ENCODE data around the gene KBTBD13. TPM values are rescaled to one million over a fixed set of nuclear protein-coding genes. Genes with fewer than 3 reads are reported as not detected.
"Not testable (repeated sequence)": the region's sequence is repeated elsewhere in the genome, so short reads cannot be mapped to it uniquely, and the experiment has no call there.

KBTBD13 gene
- polyA plus RNA-seq, 1 donor (not counting 4 experiments of a cell fraction or from before 2014, with no cell fraction given) = not detected

DNA sequence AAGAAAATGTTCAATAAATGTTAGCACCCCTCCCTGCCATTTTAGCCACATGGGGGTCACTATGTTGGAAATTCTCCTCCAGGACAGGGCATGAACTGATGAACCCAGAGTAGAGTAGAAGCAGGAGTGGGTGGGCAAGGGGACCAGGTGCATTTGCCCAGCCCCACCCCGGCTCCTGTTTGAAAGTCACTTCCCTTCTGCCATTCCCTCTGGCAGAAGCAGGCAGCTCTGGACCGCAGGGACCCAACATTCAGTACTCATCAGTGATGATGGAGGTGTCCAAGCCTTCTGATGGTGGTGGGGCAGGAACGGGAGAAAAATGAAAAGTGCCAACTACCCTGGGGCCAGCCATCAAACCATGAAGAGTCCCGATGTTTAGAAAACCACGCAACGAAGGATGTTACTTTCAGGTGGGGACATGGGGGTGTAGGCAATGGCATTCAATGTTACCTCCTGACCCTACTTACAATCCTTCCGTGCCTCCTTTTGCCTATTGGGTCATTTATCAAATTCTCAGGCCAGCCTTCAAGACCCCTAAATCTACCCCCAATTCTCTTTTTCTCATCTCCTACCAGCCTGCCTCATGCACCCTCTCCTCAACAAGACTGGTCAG, 21.2 kb downstream of the KBTBD13 start:
- H3K27ac ChIP-seq (ENCODE audit: control insufficient read depth, insufficient read depth, low read length) = no peak overlapping the region
- dilution Hi-C loops (cut with MboI; ENCODE audit: extremely low pct_ligation_motif_present, low sequenced_read_pairs) = no loop called here
- no peak overlapping the region for H3K4me3 ChIP-seq (ENCODE audit: control insufficient read depth in 2 of 3, extremely low read depth in 1 of 3, insufficient read depth in 2 of 3, low read depth in 1 of 3, low read length in 3 of 3)
- no peaks in the 10 kb centered on the region for H3K9me3 ChIP-seq (ENCODE audit: control insufficient read depth, low read depth, low read length)
- H3K4me2 ChIP-seq (ENCODE audit: control insufficient read depth, extremely low read depth, insufficient read depth, low read depth, low read length) = no peak overlapping the region
- H3K79me2 ChIP-seq (ENCODE audit: control insufficient read depth, insufficient read depth, low read length) = no peaks in the 10 kb centered on the region
- DNase-seq (ENCODE audit: low read depth, low spot score) (no peak), FAIRE-seq (no peak)
- TF ChIP-seq, protein P1, sequence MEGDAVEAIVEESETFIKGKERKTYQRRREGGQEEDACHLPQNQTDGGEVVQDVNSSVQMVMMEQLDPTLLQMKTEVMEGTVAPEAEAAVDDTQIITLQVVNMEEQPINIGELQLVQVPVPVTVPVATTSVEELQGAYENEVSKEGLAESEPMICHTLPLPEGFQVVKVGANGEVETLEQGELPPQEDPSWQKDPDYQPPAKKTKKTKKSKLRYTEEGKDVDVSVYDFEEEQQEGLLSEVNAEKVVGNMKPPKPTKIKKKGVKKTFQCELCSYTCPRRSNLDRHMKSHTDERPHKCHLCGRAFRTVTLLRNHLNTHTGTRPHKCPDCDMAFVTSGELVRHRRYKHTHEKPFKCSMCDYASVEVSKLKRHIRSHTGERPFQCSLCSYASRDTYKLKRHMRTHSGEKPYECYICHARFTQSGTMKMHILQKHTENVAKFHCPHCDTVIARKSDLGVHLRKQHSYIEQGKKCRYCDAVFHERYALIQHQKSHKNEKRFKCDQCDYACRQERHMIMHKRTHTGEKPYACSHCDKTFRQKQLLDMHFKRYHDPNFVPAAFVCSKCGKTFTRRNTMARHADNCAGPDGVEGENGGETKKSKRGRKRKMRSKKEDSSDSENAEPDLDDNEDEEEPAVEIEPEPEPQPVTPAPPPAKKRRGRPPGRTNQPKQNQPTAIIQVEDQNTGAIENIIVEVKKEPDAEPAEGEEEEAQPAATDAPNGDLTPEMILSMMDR (optimal IDR thresholded peaks at IDR 0.05 in 1 of 3, IDR thresholded peaks at IDR 0.05 in 1 of 3, conservative IDR thresholded peaks at IDR 0.05 in 1 of 3; ENCODE audit: extremely low read depth in 1 of 3, insufficient read depth in 2 of 3, low read length in 3 of 3) = no peak
- H3K27me3 ChIP-seq (ENCODE audit: control insufficient read depth, extremely low read depth, insufficient read depth, low read length) = no peaks in the 10 kb centered on the region
- H3K9ac ChIP-seq (ENCODE audit: control insufficient read depth, extremely low read depth, insufficient read depth, low read length) = no peak overlapping the region
- no peak overlapping the region for H2AFZ ChIP-seq (ENCODE audit: control insufficient read depth, low read length)
- no peaks in the 10 kb centered on the region for H4K20me1 ChIP-seq (ENCODE audit: control insufficient read depth, extremely low read depth, insufficient read depth, low read length)
- peaks cover 12 to 25% of the 10 kb centered on the region in 2 experiments for H3K36me3 ChIP-seq (ENCODE audit: control insufficient read depth in 2 of 2, extremely low read depth in 1 of 2, insufficient read depth in 2 of 2, low read length in 2 of 2)
- H3K9me1 ChIP-seq (ENCODE audit: control insufficient read depth, extremely low read depth, insufficient read depth, low read length) = no peaks in the 10 kb centered on the region
- H3K4me1 ChIP-seq (ENCODE audit: control insufficient read depth, extremely low read depth, insufficient read depth, low read length) = no peaks in the 10 kb centered on the region

DNA sequence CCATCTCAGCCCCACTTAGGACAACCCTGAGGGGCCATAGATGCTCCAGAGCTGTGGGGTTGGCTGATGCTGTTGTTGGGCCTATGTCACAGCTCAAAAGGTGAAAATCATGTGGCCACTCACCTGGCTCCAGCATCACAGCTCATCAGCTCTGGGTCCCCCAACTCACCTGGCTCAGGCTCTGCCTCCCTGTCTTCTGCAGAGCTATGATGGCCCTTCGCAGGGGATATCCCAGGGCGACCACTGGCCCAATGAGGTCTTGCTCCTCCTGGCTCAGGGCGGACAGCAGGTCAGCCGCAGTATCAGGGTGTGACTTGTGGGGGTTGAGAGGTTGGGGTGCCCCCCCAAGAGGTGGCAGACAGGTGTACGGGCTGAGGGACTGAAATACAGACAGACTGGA, 22.8 kb downstream of the KBTBD13 start:
- H3K9me3 ChIP-seq (ENCODE audit: control insufficient read depth, low read depth, low read length) = no peaks in the 10 kb centered on the region
- H3K27ac ChIP-seq (ENCODE audit: control insufficient read depth, insufficient read depth, low read length) = no peak overlapping the region
- peaks cover 12 to 25% of the 10 kb centered on the region in 2 experiments for H3K36me3 ChIP-seq (ENCODE audit: control insufficient read depth in 2 of 2, extremely low read depth in 1 of 2, insufficient read depth in 2 of 2, low read length in 2 of 2)
- H3K4me1 ChIP-seq (ENCODE audit: control insufficient read depth, extremely low read depth, insufficient read depth, low read length) = no peaks in the 10 kb centered on the region
- H4K20me1 ChIP-seq (ENCODE audit: control insufficient read depth, extremely low read depth, insufficient read depth, low read length) = no peaks in the 10 kb centered on the region
- TF ChIP-seq, protein P1 (optimal IDR thresholded peaks at IDR 0.05 in 1 of 3, IDR thresholded peaks at IDR 0.05 in 1 of 3, conservative IDR thresholded peaks at IDR 0.05 in 1 of 3; ENCODE audit: extremely low read depth in 1 of 3, insufficient read depth in 2 of 3, low read length in 3 of 3) = no peak
- H3K4me2 ChIP-seq (ENCODE audit: control insufficient read depth, extremely low read depth, insufficient read depth, low read depth, low read length) = no peak overlapping the region
- FAIRE-seq = no peak
- DNase-seq (ENCODE audit: low read depth, low spot score) = no peak
- no peak overlapping the region for H3K9ac ChIP-seq (ENCODE audit: control insufficient read depth, extremely low read depth, insufficient read depth, low read length)
- H3K9me1 ChIP-seq (ENCODE audit: control insufficient read depth, extremely low read depth, insufficient read depth, low read length) = no peaks in the 10 kb centered on the region
- dilution Hi-C loops (cut with MboI; ENCODE audit: extremely low pct_ligation_motif_present, low sequenced_read_pairs) = no loop called here
- no peak overlapping the region for H3K4me3 ChIP-seq (ENCODE audit: control insufficient read depth in 2 of 3, extremely low read depth in 1 of 3, insufficient read depth in 2 of 3, low read depth in 1 of 3, low read length in 3 of 3)
- H2AFZ ChIP-seq (ENCODE audit: control insufficient read depth, low read length) = no peak overlapping the region
- H3K27me3 ChIP-seq (ENCODE audit: control insufficient read depth, extremely low read depth, insufficient read depth, low read length) = no peaks in the 10 kb centered on the region
- no peaks in the 10 kb centered on the region for H3K79me2 ChIP-seq (ENCODE audit: control insufficient read depth, insufficient read depth, low read length)

DNA sequence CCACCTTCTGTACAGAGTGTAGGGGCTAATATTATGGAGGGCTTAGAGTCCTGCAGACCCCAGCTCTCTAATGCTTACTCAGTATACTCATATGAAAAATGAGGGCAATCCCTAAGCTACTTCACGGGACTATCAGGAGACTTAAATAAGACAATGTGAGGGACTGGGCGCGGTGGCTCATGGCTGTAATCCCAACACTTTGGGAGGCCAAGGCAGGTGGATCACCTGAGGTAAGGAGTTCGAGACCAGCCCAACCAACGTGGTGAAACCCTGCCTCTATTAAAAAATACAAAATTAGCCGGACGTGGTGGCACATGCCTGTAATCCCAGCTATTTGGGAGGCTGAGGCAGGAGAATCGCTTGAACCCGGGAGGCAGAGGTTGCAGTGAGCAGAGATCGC, 23.3 kb downstream of the KBTBD13 start:
- H3K4me1 ChIP-seq (ENCODE audit: control insufficient read depth, extremely low read depth, insufficient read depth, low read length); H3K79me2 ChIP-seq (ENCODE audit: control insufficient read depth, insufficient read depth, low read length); H3K4me3 ChIP-seq (ENCODE audit: control insufficient read depth in 2 of 3, extremely low read depth in 1 of 3, insufficient read depth in 2 of 3, low read depth in 1 of 3, low read length in 3 of 3); H3K9me1 ChIP-seq (ENCODE audit: control insufficient read depth, extremely low read depth, insufficient read depth, low read length); H3K27ac ChIP-seq (ENCODE audit: control insufficient read depth, insufficient read depth, low read length); H3K27me3 ChIP-seq (ENCODE audit: control insufficient read depth, extremely low read depth, insufficient read depth, low read length); FAIRE-seq; H4K20me1 ChIP-seq (ENCODE audit: control insufficient read depth, extremely low read depth, insufficient read depth, low read length); H3K9me3 ChIP-seq (ENCODE audit: control insufficient read depth, low read depth, low read length); H3K4me2 ChIP-seq (ENCODE audit: control insufficient read depth, extremely low read depth, insufficient read depth, low read depth, low read length); DNase-seq (ENCODE audit: low read depth, low spot score); dilution Hi-C loops (cut with MboI; ENCODE audit: extremely low pct_ligation_motif_present, low sequenced_read_pairs); H3K9ac ChIP-seq (ENCODE audit: control insufficient read depth, extremely low read depth, insufficient read depth, low read length); H2AFZ ChIP-seq (ENCODE audit: control insufficient read depth, low read length): not testable (repeated sequence)
- peaks cover 12 to 25% of the 10 kb centered on the region in 2 experiments for H3K36me3 ChIP-seq (ENCODE audit: control insufficient read depth in 2 of 2, extremely low read depth in 1 of 2, insufficient read depth in 2 of 2, low read length in 2 of 2)

Measured in keratinocyte (primary cell).